Measurements from ENCODE around the gene TMEM63A.
A peak's percentile ranks its signal among the peaks of the same experiment; 100 is the strongest.
"Not testable (repeated sequence)": the region's sequence is repeated elsewhere in the genome, so short reads cannot be mapped to it uniquely, and the experiment has no call there.

Gene TMEM63A

GRCh38 chr1:225881959-225882693 is at the start of gene TMEM63A:
TSS of gene TMEM63A (minus strand) at chr1:225882380. CDS start at chr1:225877580, 4,800 bp downstream.
- peak; percentile 78 for DNase-seq (ENCODE audit: low read depth)

- no peak for DNase-seq (ENCODE audit: low read depth)
Measured at GRCh38 chr1:225931270-225932136, 49.3 kb upstream of the TMEM63A start.

- no peak for DNase-seq (ENCODE audit: low read depth)
Measured at GRCh38 chr1:225930566-225930965, 48.4 kb upstream of the TMEM63A start.

- not testable (repeated sequence) for DNase-seq (ENCODE audit: low read depth)
Measured at GRCh38 chr1:225929462-225929861, 47.3 kb upstream of the TMEM63A start.

- DNase-seq (ENCODE audit: low read depth) = no peak
Measured at GRCh38 chr1:225928186-225929175, 46.3 kb upstream of the TMEM63A start.

GRCh38 chr1:225926551-225927113 is 44.5 kb upstream of the TMEM63A start:
- no peak for DNase-seq (ENCODE audit: low read depth)

- peak; percentile 92 for DNase-seq (ENCODE audit: low read depth)
Measured at GRCh38 chr1:225923692-225924555, 41.7 kb upstream of the TMEM63A start, which contains the start of gene PYCR2. TSS of gene PYCR2 (minus strand) at chr1:225924250. CDS start at chr1:225924110, 140 bp downstream.

- no peak for DNase-seq (ENCODE audit: low read depth)
Measured at GRCh38 chr1:225923381-225923691, 41.2 kb upstream of the TMEM63A start.

- DNase-seq (ENCODE audit: low read depth) = no peak
Measured at GRCh38 chr1:225921734-225922709, 39.8 kb upstream of the TMEM63A start.

- DNase-seq (ENCODE audit: low read depth) = no peak
Measured at GRCh38 chr1:225919906-225920305, 37.7 kb upstream of the TMEM63A start.

GRCh38 chr1:225918280-225918679 is 36.1 kb upstream of the TMEM63A start:
- DNase-seq (ENCODE audit: low read depth) = no peak

GRCh38 chr1:225917536-225917935 is 35.4 kb upstream of the TMEM63A start:
- no peak for DNase-seq (ENCODE audit: low read depth)

GRCh38 chr1:225917101-225917500 is 34.9 kb upstream of the TMEM63A start:
- no peak for DNase-seq (ENCODE audit: low read depth)

GRCh38 chr1:225915538-225915991 is 33.4 kb upstream of the TMEM63A start:
- no peak for DNase-seq (ENCODE audit: low read depth)

GRCh38 chr1:225914947-225915346 is 32.8 kb upstream of the TMEM63A start:
- no peak for DNase-seq (ENCODE audit: low read depth)

- no peak for DNase-seq (ENCODE audit: low read depth)
Measured at GRCh38 chr1:225914391-225914790, 32.2 kb upstream of the TMEM63A start.

GRCh38 chr1:225911191-225912130 is 29.3 kb upstream of the TMEM63A start:
- peak; percentile 53 for DNase-seq (ENCODE audit: low read depth)

GRCh38 chr1:225909477-225909876 is 27.3 kb upstream of the TMEM63A start:
- DNase-seq (ENCODE audit: low read depth) = no peak
